Stimulated activated CD8-positive, alpha-beta memory T cell treated with anti-CD3 and anti-CD28 coated beads, Interleukin-4, amount 100 ng/mL, for 4 hours (primary cell): ENCODE measurements around the gene CILP.
"Not testable (repeated sequence)": the region's sequence is repeated elsewhere in the genome, so short reads cannot be mapped to it uniquely, and the experiment has no call there.

Experiments used
- DNase-seq, 2 donors: peaks; one replicate each; pipeline ENCODE4 v3.0.0-alpha.2; 2020; ENCODE audit warnings: low read depth in 2 of 2, low spot score in 1 of 2

CILP gene, protein sequence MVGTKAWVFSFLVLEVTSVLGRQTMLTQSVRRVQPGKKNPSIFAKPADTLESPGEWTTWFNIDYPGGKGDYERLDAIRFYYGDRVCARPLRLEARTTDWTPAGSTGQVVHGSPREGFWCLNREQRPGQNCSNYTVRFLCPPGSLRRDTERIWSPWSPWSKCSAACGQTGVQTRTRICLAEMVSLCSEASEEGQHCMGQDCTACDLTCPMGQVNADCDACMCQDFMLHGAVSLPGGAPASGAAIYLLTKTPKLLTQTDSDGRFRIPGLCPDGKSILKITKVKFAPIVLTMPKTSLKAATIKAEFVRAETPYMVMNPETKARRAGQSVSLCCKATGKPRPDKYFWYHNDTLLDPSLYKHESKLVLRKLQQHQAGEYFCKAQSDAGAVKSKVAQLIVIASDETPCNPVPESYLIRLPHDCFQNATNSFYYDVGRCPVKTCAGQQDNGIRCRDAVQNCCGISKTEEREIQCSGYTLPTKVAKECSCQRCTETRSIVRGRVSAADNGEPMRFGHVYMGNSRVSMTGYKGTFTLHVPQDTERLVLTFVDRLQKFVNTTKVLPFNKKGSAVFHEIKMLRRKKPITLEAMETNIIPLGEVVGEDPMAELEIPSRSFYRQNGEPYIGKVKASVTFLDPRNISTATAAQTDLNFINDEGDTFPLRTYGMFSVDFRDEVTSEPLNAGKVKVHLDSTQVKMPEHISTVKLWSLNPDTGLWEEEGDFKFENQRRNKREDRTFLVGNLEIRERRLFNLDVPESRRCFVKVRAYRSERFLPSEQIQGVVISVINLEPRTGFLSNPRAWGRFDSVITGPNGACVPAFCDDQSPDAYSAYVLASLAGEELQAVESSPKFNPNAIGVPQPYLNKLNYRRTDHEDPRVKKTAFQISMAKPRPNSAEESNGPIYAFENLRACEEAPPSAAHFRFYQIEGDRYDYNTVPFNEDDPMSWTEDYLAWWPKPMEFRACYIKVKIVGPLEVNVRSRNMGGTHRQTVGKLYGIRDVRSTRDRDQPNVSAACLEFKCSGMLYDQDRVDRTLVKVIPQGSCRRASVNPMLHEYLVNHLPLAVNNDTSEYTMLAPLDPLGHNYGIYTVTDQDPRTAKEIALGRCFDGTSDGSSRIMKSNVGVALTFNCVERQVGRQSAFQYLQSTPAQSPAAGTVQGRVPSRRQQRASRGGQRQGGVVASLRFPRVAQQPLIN

DNA sequence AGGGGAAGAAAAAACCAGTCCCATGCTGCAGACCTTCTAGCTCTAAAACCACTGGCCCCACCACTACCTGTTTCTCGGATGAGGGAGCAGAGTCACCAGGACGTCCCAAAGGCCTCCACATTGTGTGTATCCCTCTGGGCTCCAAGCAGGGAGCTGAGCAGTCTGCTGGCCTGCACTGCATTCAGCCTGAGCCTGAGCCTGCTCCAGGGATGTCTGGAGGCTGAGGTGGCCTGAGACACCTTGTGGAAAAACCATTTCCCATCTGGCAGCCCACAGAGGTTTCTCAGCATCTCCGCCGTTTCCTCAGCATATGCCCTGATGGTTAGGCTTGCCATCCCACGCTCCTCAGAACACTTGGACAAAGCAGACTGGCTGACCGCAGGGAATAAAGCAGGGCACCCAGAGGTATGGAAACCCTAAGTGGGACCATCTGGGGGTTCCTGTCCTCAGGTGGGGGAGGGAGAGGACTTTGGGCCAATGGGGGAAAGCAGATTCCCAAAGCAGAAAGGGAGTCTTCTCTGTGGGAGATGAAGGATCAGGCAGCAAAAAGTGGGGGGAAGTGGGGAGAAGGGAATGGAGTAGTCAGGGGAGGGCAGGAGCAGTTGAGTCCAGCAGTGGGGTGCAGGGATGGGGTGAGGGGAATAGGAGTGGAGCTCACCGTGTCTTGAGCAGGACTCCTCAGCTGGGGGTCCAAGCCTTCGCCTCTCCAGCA lies at the start of gene CILP:
Gene CILP, minus strand, starts transcription at position 704 of the 712 bp plus-strand sequence. CDS start 1,718 bp downstream, outside the sequence.
- DNase-seq: no peak

DNA sequence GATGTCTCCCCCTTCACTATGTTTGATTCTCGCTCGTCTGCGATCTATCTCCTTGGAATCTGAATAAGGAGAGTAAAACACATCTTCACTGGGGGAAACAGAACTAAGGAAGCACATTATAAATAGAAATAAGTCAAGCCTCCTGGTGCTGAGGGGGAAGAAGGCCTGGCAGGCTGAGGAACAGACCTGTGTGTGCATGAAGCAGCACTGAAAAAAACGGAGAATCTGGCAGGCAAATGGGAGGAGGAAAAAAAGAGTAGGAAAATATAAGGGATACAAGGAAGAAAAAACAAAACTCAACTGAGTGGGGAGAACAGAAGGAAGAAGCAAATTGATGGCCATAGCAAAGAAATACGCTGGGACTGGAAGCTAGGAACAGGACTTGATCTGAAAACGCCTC lies 49.7 kb upstream of the CILP start:
- DNase-seq: no peak

DNA sequence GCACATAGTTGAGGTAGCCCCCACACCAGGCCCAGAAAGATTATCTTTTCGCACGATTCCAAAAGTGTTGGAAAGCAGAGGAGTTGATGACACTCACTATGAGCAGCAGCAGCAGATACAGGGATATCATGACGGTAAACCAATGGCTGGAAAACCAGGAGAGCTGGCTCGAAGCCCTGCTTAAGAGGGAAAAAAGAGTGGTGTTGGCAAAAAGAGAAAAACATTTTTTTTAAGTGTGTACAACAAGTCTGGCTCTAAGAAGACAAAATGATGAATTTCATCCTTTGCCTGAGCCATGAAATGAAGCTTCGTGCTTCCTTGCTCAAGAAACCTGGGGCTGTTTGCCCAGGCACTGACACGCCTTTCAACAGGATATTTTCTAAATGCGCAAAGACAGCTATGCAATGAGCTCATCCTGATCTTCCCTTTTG lies 48.1 kb upstream of the CILP start:
- DNase-seq: no peak

DNA sequence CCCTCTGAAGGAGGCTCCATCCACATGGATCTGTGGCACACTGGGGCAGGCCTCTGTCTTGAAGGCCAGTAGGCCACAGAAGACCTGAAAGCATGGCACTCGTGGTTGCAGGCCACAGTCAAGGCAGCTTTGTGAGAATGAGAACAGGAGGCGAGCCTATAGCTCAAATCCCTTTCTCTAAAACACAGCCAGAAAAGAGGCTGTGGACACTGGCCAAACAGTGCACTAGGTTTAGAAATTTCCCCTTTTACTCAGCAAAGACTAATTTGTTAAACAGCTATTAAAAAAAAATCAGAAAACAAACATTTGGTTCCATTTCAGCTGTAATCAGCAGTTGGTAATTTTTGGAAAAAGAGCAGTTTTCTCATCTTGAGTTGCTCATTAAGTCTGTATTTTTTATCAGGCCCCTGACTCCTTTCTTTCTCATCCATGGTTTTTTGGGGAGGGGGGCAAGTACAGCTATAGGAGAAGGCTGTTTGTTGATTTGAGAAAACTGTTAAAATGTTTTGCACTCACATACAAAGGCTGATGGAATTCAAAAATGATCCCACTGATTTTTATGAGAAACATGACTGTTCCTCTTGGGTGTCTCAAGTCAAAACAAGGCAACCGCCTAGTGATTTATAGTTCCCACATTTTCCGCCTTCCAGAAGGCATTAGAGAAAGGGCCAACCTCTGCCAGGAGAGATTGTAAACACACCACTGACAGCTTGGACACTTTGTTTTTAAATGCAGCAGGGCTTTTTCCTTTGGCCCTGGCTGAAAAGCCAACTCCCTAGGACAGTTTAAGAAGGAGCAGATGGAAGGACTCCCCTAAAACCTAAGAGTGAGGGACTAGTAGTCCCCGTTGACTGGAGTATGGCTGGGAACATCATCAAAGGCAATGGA lies 47.3 kb upstream of the CILP start:
- DNase-seq: no peak

DNA sequence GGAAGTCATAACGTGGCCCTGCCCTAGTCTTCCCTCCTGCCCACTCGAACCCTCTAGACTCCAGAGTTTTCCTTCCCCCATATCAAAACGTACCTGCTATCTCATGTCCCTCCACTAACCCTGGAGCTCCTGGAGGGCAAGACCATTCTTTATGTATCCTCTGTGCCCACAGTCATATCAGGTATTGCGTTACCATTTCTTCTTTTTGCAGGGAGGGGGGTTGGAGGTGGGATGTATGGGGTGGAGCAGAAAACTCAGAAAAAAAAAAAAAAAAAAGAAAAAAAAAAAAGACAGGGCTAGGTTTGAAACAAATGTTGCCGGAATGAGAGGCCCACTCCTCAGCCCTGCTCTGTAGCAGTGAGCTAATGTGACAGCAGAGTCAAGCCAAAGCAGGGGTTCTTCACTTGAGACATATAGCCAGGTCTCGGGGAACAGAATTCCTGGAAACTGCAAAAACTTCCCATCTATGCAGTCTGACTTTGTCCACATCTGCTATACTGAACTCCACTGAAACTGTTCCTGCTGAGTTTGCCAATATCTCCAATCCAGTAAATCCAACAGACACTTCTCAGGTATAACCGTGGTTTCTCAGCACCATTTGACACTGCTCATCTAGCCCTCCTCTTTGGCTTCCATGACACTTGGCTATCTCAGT lies 44.3 kb upstream of the CILP start:
- no peak for DNase-seq

DNA sequence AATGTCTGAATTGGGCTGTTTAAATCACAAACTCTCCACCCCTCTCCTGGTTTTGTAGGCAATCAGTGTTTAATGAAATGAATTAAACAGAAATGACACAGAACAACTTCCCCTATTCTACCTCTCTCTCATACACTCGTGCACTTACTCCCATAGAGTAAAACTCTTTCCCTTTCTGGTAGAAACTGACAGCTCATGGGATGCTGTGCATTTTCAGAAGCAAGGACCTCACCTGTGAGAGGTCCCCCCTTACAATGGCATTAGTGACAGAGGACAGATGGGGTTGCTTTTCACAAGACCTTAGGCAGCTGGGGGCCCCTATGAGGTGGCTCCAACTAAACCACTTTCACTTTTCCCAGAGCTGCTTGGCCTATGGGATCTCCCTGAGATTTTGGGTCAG lies 43.5 kb upstream of the CILP start:
- DNase-seq: no peak

DNA sequence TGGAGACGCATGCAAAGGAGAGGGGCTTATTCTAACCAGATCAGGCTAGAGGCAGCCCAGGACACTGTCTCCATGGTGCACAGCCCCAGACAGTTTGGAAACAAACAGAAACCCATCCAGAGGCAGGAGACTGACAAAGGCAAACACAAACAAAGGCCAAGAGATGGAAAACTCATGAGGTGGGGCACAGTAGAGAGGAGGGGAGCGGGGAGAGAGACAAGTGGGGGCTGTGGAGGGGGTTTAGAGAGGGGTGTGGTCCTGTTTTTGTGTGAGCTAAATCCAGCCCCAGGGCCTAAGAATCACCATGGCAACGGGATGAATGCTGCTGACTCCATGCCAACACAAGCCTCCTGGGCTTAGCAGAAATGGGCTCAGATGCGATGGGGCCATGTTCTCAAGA lies 43.1 kb upstream of the CILP start:
- no peak for DNase-seq

DNA sequence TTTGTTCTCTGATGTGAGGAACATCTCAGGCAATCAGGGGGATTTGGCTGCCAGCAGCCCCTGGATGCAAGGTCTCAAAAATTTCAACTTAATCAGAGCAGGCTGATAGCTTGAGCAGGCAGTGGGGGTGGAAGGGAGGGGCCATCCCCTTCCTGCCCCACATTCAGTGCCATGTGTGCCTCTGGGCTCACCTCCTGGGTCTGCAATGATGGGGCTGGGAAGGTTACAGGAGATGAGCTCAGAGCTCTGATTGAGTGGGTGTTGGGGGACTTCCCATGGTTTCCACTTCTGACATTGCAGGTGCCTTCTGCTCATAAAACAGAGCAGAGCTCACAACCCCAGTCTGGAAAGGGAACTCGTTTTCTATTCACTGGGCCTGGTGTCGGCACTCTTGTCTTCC lies 38.4 kb upstream of the CILP start:
- peak in 1 of 2 donors; percentile 43 for DNase-seq

DNA sequence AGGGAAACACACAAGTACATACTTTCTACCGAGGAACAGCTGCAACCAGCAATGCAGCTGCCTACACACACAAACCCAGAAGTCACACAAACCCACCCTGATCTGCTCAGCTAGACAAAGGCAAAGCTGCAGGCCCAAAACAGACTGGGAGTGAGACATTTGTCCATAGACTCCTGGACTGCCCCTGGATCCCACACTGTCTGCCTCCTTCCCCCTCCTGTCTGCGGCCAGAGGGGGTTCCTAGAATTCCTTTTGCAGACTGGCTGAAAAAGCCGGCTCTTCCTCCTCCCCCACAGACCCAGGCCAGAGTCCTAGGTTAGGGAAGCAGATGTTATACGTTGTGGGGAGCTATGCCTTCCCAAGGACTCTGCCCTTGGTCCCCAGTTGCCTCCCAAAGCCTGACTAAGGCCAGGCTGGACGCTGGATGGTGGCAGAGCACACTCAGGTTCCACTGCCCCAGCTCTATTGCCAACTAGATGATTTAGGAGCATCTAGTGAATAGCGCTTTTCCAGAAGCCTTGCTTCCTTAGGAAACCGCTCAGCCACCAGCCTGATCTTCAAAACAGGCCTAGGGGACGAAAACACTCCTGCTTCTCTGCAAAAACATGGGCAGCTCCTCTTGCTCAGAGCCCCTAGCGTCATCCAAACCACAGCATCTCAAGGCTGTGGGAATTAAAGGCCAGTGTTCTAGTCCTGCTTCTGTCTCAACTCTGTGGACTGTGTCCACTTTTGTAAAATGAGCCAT lies 37.4 kb upstream of the CILP start:
- DNase-seq: no peak

DNA sequence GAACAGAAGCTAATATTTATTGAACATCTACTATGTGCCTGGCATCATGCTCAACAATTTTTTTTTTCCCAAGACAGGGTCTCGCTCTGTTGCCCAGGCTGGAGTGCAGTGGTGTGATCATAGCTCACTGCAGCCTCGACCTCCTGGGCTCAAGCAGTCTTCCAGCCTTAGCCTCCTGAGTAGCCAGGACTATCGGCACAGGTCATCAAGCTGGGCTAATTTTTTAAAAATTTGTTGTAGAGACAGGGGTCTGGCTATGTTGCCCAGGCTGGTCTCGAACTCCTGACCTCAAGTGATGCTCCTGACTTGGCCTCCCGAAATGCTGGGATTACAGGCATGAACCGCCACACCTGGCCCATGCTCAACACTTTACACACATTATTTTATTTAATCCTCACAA lies 35.7 kb upstream of the CILP start:
- DNase-seq: no peak

DNA sequence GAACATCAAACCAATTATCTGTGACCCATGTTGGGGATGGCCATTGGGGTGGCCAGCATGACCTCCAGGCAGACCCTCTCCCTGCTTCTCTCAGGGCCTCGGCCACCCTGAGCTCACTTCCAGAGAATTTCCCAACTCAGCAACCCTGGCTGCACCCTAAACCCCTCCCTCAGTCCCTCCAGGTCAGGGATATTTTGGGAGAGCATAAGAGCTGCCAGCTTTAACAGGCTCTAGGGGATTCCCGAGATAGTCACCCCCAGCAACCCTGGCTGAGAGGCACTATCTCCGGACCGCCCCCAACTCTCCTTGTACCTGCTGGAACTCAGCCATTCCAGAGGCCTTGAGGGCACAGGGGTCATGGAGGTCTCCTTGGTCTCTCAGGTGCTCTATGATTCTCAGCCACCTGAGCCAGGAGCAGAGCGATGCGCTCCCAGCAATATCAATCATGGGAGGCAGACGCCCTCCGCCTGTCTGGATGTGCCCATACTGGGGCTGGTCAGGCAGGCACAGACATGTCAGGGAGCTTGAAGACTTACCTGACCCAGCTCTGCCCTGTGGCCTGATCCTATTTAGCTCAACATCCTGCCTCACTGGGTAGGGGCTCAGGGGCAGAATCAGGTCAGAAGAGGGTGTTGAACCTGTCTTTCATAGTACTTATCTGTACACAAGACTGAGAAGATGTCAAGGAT lies 34.9 kb upstream of the CILP start:
- no peak for DNase-seq

DNA sequence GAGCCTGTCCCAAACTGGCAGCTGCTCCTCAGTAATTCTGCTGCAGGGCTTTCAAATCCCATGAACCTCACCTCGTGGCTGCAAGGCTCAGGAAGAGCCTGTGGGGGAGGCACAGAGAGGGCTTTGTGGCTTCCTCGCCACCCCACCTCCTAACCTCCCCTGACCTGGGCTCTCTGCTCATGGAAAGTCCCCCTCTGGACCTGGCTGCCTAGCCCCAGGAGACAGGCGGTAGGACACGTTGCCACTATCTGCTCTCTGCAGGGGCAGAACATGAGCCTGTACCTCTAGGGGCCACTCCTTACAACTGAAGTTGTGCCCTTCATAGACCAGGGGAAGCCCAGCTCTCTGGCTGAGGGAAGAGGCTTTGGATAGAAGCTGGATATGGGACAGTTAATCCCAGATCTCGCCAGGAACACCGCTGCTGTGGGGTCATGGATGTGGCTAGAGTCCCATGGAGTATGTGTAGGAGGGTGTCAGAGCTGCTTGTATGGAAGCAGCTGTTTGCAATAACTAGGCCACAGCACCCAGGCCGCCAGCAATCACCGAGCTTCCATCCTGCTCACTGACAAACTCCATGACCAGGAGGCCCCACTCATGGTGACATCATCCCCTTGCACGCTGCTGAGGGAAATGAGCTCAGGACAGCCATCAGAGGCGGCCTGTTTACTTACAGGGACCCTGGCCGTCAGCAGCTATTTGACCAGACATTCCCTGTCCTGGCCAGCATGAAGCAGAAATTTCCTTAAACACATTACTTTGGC lies 34.0 kb upstream of the CILP start:
- no peak for DNase-seq

DNA sequence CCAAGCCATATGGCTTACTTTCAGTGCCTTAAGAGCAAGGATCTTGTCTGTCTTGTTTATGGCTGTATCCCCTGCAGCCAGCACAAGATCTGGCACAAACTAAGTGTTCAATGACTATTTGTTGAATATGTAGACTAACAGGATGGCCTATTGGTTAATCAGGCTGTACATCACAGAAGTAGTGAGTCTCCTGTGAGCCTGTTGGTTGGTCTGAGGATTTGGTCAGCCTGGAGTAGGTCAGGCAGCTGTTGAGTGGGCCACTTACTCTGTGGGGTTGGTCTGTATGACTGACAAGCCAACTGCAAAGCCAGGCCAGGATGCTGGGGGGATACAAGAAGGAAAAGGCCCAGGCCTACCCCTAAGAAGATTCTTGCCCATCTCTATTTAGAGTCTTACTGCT lies 33.4 kb upstream of the CILP start:
- DNase-seq: no peak

DNA sequence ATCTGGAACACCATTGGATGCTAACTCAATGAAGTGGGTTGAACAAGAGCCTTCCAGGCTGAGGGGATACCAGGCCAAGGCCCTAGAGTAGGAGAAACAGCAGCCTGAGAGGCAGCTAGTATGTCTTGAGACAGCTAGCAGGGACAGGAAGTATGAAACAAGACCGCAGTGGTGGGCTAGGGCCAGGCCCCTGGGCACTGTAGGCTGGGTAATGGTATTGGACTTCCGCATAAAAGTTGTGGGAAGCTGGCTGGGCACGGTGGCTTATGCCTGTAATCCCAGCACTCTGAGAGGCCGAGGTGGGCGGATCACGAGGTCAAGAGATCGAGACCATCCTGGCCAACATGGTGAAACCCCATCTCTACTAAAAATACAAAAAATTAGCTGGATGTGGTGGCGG lies 25.2 kb upstream of the CILP start:
- DNase-seq: not testable (repeated sequence)

DNA sequence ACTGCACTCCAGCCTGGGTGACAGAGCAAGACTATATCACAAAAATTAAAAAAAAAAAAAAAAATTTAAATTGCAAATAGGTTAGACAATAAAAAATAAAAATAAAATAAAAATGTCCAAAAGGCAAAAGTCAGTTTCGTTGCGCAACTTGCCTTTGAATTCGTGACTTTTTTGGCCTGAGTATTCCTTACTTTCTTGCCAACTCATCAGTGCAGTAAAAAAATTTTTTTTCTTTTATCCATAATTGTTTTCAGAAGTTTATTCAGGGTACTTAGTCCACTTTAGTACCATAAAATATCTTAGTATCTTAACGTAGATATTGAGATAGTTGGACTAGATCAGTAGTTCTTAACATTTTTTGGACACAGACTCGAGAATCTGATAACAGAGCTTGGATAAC lies 22.4 kb upstream of the CILP start:
- no peak for DNase-seq

DNA sequence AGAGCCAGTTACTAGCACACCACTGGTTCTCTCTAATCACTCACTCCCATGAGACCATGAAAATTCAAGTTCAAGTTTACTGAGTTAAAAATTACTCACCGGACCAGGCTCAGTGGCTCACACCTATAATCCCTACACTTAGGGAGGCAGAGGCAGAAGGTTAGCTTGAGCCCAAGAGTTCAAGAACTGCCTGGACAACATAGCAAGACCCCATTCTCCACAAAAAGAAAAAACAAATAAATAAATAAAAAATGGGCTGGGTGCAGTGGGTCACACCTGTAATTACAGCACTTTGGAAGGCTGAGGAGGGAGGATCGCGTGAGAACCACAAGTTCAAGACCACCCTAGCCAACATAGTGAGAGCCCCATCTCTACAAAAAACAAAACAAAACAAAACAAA lies 21.2 kb upstream of the CILP start:
- no peak for DNase-seq

DNA sequence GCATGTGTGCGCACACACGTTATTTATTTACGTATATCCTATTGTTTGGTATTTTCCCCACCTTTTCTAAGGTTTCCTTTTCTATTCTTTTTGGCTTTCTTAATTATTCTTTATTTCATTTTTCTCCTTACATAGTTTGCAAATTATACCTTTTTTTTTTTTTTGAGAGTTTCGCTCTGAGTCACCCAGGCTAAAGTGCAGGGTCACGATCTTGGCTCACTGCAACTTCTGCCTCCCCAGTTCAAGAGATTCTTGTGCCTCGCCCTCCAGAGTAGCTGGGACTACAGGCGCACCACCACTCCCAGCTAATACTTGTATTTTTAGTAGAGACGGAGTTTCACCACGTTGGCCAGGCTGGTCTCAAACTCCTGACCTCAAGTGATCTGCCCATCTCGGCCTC lies 20.0 kb upstream of the CILP start:
- no peak for DNase-seq
